Ovary (tissue), 9 donors: ENCODE measurements around the gene AGL. TPM values are rescaled to one million over a fixed set of nuclear protein-coding genes. Genes with fewer than 3 reads are reported as not detected.
"Not testable (repeated sequence)": the region's sequence is repeated elsewhere in the genome, so short reads cannot be mapped to it uniquely, and the experiment has no call there.

Experiments
- DNase-seq, 5 donors: peaks; one replicate each; pipeline ENCODE4 v3.0.0-alpha.2; 2019 to 2020
- H3K27ac ChIP-seq, 2 donors: fragments of 200-600 bp; one replicate each; pipeline versions ENCODE4 v1.5.1 to v1.8.0; 2019 to 2022
- H3K27me3 ChIP-seq: fragments of 200-600 bp; one replicate; pipeline ENCODE4 v1.8.0; 2022
- H3K36me3 ChIP-seq: fragments of 200-600 bp; sonication (generic); one replicate; pipeline ENCODE4 v1.5.1; 2019
- H3K4me1 ChIP-seq: one replicate; pipeline ENCODE4 v1.8.1; 2013; ENCODE audit warnings: mild to moderate bottlenecking, moderate library complexity; ENCODE audit not compliant: insufficient read depth
- H3K4me3 ChIP-seq: fragments of 200-600 bp; sonication (generic); one replicate; pipeline ENCODE4 v1.5.1; 2017
- H3K9me3 ChIP-seq, 2 donors: fragments of 200-600 bp in 1 of 2; sonication (generic) in 1 of 2; one replicate each; pipeline versions ENCODE4 v1.5.1 to v1.8.1; 2013 to 2019; ENCODE audit warnings: mild to moderate bottlenecking in 1 of 2, moderate library complexity in 1 of 2
- CTCF ChIP-seq, 3 donors: fragments of 450-650 bp in 2 of 3; fragments of 200-600 bp in 1 of 3; IDR thresholded peaks; one replicate each; pipeline versions ENCODE4 v1.5.1 to v1.8.0; 2016 to 2022; ENCODE audit warnings: antibody characterized with exemption in 3 of 3, mild to moderate bottlenecking in 1 of 3
- EP300 ChIP-seq: sonication (generic); formaldehyde crosslinking; IDR thresholded peaks from one replicate; pipeline ENCODE4 v1.6.1; 2017; ENCODE audit warnings: antibody characterized with exemption
- POLR2A ChIP-seq: fragments of 450-650 bp; IDR thresholded peaks from one replicate; pipeline ENCODE4 v1.6.1; 2017; ENCODE audit warnings: antibody characterized with exemption, mild to moderate bottlenecking, moderate library complexity
- WGBS, 3 donors: extraction: QIAGEN DNeasy Blood & Tissue Kit in 1 of 3; methylation state at CpG; one replicate each; pipeline versions ENCODE4 v1.1.5 to v1.1.7; 2013 to 2017; 5-methylcytosine and 5-hydroxymethylcytosine counted together
- intact Hi-C, 4 donors: fragments of 100-400 bp; cut with DNase I; formaldehyde crosslinking; loops; one replicate each; pipeline versions ENCODE4 v1.11.0 to v1.15.1; 2022 to 2023
- polyA plus RNA-seq, 2 donors: library from polyadenylated mRNA; stranded (reverse); fragments of 200-250 nt in 1 of 2; fragments of 350-450 nt in 1 of 2; fragmentation: Illumina TruSeq in 1 of 2; extraction: RNeasy Lipid Tissue Mini Kit (QIAGEN cat#74804) in 1 of 2; gene quantifications; one replicate each; pipeline ENCODE4 v1.2.3, GENCODE V29; 2013 to 2014
- total RNA-seq, 7 donors: library from RNA; depleted of rRNA in 2 of 7; stranded (reverse); fragments of >200 nt in 2 of 7; fragmentation: NEBNext Ultra II Directional in 3 of 7; extraction: Animal tissue kit (Norgen Biotek cat#: 25700) in 3 of 7; gene quantifications; one replicate each; pipeline versions ENCODE4 v1.1.0 to v1.2.4, GENCODE V29; 2016 to 2023
- donor health status: DM: no; HTN: no; CAD: no; lungs with moderate emphysema.
- donor health status: DM: no; HTN: no; CAD: no.
- donor health status: Bipolar disorder and iron deficiency.
- donor health status: DM: yes; HTN: yes; CAD: no.
- donor health status: DM: no; HTN: no; CAD: no.
- donor health status: DM: yes; HTN: yes; CAD: no.

AGL gene
- total and polyA plus RNA-seq, 9 donors: 4.1 to 13.8 (median 10.5) TPM

GRCh38 chr1:99957818-99958217 is 107.7 kb downstream of the AGL start:
- Histone ChIP-seq H3K9me3 (no peaks in the 10 kb centered on the region), H3K4me1 (no peaks in the 10 kb centered on the region), H3K27me3 (no peaks in the 10 kb centered on the region), H3K4me3 (no peak overlapping the region), H3K36me3 (no peaks in the 10 kb centered on the region), H3K27ac (no peak overlapping the region)
- intact Hi-C loops: no loop called here
- WGBS, 3 donors: 86 to 98% (median 94%) methylated on average over 1 of the region's 1 CpG
- TF ChIP-seq EP300: no peak
- TF ChIP-seq CTCF (IDR thresholded peaks at IDR 0.05): no peak
- no peak for TF ChIP-seq POLR2A
- DNase-seq: no peak

- intact Hi-C loops, H3K27me3 ChIP-seq, H3K36me3 ChIP-seq, H3K9me3 ChIP-seq, H3K4me3 ChIP-seq, H3K27ac ChIP-seq, DNase-seq, H3K4me1 ChIP-seq: not testable (repeated sequence)
- WGBS, 3 donors: 17 to 36% (median 17%) methylated on average over 7 of the region's 7 CpGs
Measured at GRCh38 chr1:99959189-99959705, 109.1 kb downstream of the AGL start.

GRCh38 chr1:99960260-99960659 is 110.1 kb downstream of the AGL start:
- DNase-seq, H3K27ac ChIP-seq, H3K27me3 ChIP-seq, H3K4me1 ChIP-seq, H3K36me3 ChIP-seq, H3K4me3 ChIP-seq, H3K9me3 ChIP-seq, intact Hi-C loops: not testable (repeated sequence)
- 93 to 96% (median 96%) methylated on average over 5 of the region's 5 CpGs for WGBS, 3 donors

- DNase-seq: no peak
- intact Hi-C loops: no loop called here
- TF ChIP-seq EP300: no peak
- TF ChIP-seq CTCF (IDR thresholded peaks at IDR 0.05): no peak
- TF ChIP-seq POLR2A: no peak
Measured at GRCh38 chr1:99963041-99963795, 113.1 kb downstream of the AGL start.

GRCh38 chr1:99964806-99965205 is 114.6 kb downstream of the AGL start:
- no peaks in the 10 kb centered on the region for H3K36me3 ChIP-seq
- H3K9me3 ChIP-seq: no peaks in the 10 kb centered on the region
- no peak for TF ChIP-seq EP300
- TF ChIP-seq CTCF (IDR thresholded peaks at IDR 0.05): no peak
- TF ChIP-seq POLR2A: no peak
- 72 to 81% (median 77%) methylated on average over 3 of the region's 3 CpGs for WGBS, 3 donors
- intact Hi-C loops: no loop called here
- H3K27ac ChIP-seq: no peak overlapping the region
- no peak overlapping the region for H3K4me3 ChIP-seq
- DNase-seq: no peak
- H3K4me1 ChIP-seq: no peaks in the 10 kb centered on the region
- H3K27me3 ChIP-seq: no peaks in the 10 kb centered on the region

More at GRCh38 chr1:99963041-99963795, 113.1 kb downstream of the AGL start:
- no peaks in the 10 kb centered on the region for H3K4me1 ChIP-seq
- H3K9me3 ChIP-seq: no peaks in the 10 kb centered on the region
- H3K27ac ChIP-seq: no peak overlapping the region
- no peak overlapping the region for H3K4me3 ChIP-seq
- H3K36me3 ChIP-seq: no peaks in the 10 kb centered on the region
- H3K27me3 ChIP-seq: no peaks in the 10 kb centered on the region
